HG02610 (cell line): ENCODE results near the gene DECR2.
A peak's percentile ranks its signal among the peaks of the same experiment; 100 is the strongest.
"Not testable (repeated sequence)": the region's sequence is repeated elsewhere in the genome, so short reads cannot be mapped to it uniquely, and the experiment has no call there.

Experiments used
- ATAC-seq: cut with Tn5 transposase; IDR thresholded peaks from one replicate; pipeline ENCODE4 v1.9.1; 2021; ENCODE audit warnings: mild to moderate bottlenecking, moderate library complexity; ENCODE audit not compliant: unreplicated experiment

DECR2 gene

GRCh38 chr16:401468-402348 is at the start of gene DECR2:
Gene DECR2, plus strand, starts transcription at chr16:401885. Its CDS starts 79 bp downstream, at chr16:401964.
- ATAC-seq = peak; percentile 53

DNA sequence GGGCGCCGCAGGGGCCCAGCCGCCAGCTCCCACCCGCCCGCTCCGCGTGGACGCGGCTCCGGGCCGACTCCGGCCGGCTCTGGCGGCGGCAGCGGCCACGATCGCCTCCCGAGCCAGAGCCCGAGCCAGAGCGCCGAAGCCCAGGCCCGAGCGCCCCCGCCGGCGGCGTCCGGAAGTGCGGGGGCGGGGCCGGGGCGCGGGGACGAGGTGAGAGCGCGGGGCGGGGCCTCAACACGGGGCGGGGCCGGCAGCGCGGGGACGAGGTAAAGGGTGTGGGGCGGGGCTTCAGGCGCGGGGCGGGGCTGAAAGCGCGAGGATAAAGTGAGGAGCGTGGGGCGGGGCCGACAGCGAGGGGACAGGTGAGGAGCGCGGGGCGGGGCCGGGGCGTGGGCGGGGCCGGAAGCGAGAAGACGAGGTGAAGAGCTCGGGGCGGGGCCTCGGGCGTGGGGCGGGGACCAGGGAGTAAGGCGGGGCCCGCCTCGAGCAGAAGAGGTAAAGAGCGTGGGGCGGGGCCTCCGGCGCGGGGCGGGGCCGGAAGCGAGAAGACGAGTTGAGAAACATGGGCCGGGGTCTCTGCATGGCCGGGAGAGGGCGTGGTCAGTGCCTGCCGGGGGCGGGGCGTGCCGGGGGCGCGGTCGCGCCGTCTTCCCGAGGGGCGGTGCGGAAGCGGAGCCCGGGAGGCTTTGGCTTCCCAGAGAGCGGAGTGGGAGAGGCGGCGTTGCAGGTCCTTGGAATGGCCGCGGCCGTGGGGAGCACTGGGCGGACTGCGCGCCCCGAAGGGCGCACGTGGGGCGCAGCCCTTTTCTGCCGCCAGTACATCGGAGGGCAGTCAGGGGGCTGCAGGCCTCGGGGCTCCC is 48.9 kb upstream of the DECR2 start, which contains the start of gene AXIN1:
AXIN1 (minus strand) TSS at position 177 of the 857 bp plus-strand sequence. CDS start 5,698 bp downstream, outside the sequence.
- ATAC-seq = peak; percentile 54

GRCh38 chr16:353404-354290 is 48.0 kb upstream of the DECR2 start:
- ATAC-seq = no peak

DNA sequence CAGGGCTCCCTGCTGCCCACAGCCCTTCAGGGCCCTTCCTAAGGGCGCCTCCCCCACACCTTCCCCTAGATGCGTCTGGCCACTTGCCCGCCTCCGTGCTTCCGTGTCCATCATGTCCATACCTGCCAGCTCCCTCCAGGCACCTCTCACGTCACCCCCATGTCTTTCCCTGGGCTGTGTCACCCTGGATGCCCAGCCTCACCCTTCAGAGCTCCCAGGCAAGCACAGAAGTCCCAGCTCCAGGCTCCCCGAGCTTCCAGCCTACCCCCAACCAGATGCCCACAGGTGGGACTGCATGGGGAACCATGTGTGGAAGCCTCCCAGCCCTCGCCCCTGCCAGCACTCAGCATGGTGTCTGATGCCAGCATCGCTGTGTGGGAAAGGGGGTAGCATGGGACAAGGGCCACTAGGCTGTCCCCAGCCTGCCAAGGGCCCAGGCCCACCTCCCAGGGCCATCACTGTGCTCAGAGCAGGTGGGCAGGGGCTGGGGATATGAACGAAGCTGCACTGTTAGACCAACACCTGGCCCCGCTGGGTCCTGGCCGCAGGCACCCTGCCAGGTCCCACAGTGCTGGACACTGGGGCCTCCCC is 47.3 kb upstream of the DECR2 start:
- ATAC-seq = no peak

- no peak for ATAC-seq
Measured at GRCh38 chr16:354971-355461, 46.7 kb upstream of the DECR2 start.

DNA sequence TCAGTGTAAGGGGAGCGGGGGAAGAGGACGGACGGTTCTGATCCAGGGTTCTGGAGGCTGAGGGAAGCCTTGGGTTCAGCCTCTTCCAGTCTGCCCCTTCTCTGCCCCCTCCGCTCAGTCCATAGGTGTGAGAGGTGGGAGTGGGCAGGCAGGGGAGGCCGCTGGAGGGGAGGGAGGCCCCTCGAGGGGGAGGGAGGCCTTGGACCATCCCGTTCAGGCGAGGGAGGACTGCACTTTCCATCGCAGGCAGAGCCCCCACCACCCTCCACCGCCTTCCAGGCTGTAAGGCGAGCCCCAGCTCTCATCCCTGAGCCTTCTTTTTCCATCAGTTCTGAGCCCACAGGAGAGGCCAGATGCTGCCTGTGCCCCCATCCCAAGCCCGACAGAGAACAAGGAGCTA is 44.9 kb upstream of the DECR2 start:
- no peak for ATAC-seq

DNA sequence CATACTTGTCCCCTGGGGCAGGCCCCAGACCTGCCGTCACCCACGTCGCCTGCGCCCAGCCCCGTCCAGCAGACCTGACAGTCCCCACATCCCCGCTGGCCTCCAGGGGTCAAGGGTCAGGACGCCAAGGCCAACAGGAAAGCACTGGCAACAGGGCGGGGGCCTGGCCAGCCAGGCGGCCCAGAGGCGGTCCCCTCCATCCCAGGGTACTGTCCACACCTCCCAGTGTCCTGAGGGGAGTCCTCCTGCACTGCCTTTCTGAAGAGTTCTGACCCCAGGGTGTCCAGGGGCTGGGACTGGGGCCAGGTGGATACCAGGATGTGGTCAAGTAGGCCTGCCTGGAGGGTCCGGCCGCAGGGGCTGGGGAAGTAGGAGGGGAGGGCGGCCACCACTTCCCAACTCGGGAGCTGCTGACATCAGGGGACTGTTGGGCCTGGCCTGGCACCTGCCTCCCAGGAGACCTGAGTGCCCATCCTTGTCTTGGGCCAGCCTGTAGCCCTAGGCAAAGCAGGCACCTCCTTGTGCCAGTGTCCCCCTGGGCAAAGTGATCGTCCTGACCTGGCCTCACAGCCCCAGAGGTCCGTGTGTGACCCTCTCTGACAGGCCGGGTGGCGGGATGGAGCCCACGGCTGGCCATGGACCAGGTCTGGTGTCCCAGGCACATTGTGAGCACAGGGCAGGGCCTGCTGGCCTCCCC is 42.5 kb upstream of the DECR2 start:
- no peak for ATAC-seq

GRCh38 chr16:359871-360697 is 41.6 kb upstream of the DECR2 start:
- ATAC-seq = no peak

DNA sequence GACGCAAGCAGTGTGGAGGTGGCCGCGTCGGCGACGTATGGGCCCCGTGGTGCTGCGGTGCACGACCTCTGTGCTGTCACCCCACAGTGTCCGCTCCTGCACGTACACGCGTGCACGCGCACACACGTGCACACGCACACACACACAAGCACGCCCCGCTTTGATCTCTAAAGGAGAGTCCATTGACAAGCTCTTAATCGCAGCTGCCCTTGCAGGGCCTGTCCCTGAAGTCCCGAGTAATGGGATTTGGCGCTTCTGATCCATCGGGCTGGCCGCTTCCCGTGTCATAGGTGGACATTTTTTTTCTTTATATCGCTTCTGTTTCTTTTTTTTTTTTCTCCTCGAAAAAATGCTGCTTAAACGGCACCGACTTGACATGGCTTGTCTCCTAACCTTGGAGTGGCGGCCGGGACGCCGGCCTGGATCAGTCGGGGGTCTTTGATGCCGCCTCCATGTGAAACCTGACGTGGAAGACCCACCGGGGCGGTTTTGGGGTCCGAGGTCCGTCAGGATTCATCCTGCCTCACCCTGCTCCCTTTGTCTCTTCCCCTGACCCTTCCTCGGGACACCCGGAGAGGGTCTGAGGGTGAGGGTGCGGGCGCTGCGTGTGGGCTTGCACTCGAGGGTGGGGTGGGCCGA is 40.9 kb upstream of the DECR2 start:
- ATAC-seq = no peak

DNA sequence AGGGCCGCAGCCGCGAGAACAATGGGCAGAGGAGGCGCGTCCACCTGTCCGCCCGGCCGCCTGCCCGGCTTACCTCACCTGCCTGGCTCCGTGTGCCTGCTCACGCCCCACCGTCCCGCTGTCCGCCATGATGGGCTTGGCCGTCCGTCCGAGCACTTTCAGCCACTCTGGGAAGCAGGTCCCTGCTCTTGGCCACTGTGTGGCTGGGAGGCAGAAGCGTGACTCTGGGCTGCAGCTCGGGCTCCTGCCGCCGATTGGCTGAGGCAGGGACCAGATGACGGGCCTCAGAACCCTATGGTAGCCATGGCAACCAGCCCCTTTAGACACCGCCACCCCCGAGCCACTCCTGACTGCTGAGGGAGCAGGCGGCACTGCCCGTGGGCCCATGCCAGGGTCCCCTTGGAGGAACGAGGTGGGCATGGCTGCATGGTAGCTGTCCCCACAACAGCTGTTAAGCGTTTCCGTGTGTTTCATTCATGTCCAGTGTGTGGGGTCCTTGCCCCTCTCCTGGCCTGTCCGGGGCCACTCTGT is 40.3 kb upstream of the DECR2 start:
- ATAC-seq = no peak

DNA sequence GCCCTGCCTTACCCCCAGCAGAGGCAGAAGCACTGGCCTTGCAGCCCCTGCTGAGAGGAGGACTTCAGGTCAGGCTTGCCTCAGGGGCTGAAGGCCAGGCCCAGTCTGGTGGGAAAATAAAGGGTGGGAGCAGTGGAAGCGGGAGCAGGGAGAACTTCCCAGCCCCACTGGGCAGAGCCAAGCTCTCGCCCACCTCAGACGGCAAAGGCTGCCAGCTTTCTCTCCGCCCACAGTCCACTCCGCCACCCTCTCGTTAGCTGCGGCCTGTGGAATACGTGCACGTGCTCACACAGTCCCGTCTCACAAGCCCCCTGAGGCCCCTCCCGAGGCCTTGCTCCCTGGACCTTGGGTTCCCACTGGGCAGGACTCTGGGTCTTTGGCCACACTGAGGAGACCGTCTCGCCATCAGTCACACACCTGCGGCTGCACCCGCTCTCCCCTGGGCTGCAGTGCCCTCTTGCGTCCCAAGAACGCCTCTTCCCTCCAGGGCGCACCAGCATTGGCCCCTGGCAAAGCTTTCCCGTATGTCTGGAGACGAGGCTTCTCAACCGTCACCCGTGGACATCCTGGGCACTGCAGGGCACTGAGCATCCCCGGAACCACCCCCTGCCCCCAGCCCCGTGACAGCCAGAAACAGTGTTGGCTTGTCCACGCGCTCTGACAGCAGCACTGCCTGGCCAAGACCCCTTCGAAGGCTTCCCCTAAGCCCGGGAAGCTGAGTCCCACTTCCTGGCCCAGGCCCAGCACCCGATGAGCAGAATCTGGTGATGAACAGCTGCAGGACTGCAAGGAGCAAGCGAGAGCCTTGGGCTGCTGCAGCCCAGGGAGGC is 39.6 kb upstream of the DECR2 start:
- ATAC-seq = no peak

- ATAC-seq = not testable (repeated sequence)
Measured at GRCh38 chr16:362702-362999, 39.0 kb upstream of the DECR2 start.

GRCh38 chr16:363110-363765 is 38.4 kb upstream of the DECR2 start:
- no peak for ATAC-seq

GRCh38 chr16:363766-364490 is 37.8 kb upstream of the DECR2 start:
- ATAC-seq = no peak

- no peak for ATAC-seq
Measured at GRCh38 chr16:364595-365491, 36.8 kb upstream of the DECR2 start.
